Liver (tissue), 9 donors: ENCODE measurements around the gene LRRTM3. TPM values are rescaled to one million over a fixed set of nuclear protein-coding genes. Genes with fewer than 3 reads are reported as not detected.

Source experiments
- DNase-seq: peaks from one replicate; pipeline ENCODE4 v3.0.0-alpha.2; 2017; ENCODE audit warnings: low spot score
- H3K27ac ChIP-seq, 2 donors: one replicate each; pipeline ENCODE4 v1.7.0; 2013; ENCODE audit warnings: inconsistent platforms in 2 of 2, low read length in 2 of 2, control low read depth in 1 of 2, low read depth in 1 of 2, mild to moderate bottlenecking in 1 of 2
- H3K27me3 ChIP-seq, 4 donors: one replicate each; pipeline versions ENCODE4 v1.6.1 to v1.7.0; 2013; ENCODE audit warnings: low read length in 3 of 4, inconsistent platforms in 1 of 4, mild to moderate bottlenecking in 1 of 4, moderate library complexity in 1 of 4; ENCODE audit not compliant: control insufficient read depth in 4 of 4, insufficient read depth in 4 of 4
- H3K36me3 ChIP-seq, 4 donors: one replicate each; pipeline versions ENCODE4 v1.6.1 to v1.7.0; 2013; ENCODE audit warnings: low read length in 3 of 4, mild to moderate bottlenecking in 3 of 4, low read depth in 1 of 4, moderate library complexity in 1 of 4; ENCODE audit not compliant: control insufficient read depth in 4 of 4, insufficient read depth in 3 of 4
- H3K4me1 ChIP-seq, 4 donors: one replicate each; pipeline versions ENCODE4 v1.6.1 to v1.7.0; 2013; ENCODE audit warnings: low read length in 3 of 4, mild to moderate bottlenecking in 3 of 4, moderate library complexity in 1 of 4; ENCODE audit not compliant: control insufficient read depth in 4 of 4, insufficient read depth in 4 of 4
- H3K4me3 ChIP-seq, 3 donors: one replicate each; pipeline versions ENCODE4 v1.6.1 to v1.7.0; 2013; ENCODE audit warnings: low read length in 3 of 3, control low read depth in 1 of 3, low read depth in 1 of 3, mild to moderate bottlenecking in 1 of 3
- H3K9ac ChIP-seq, 2 donors: one replicate each; pipeline ENCODE4 v1.7.0; 2013; ENCODE audit warnings: low read length in 2 of 2, mild to moderate bottlenecking in 2 of 2, moderate library complexity in 2 of 2, control low read depth in 1 of 2, low read depth in 1 of 2
- H3K9me3 ChIP-seq, 4 donors: one replicate each; pipeline versions ENCODE4 v1.6.1 to v1.7.0; 2013; ENCODE audit warnings: low read length in 3 of 4; ENCODE audit not compliant: control insufficient read depth in 4 of 4
- ATF3 ChIP-seq: IDR thresholded peaks from 2 replicates; pipeline ENCODE4 v1.6.1; 2016; ENCODE audit warnings: antibody characterized with exemption
- CTCF ChIP-seq: fragments of 150-350 bp; IDR thresholded peaks from 2 replicates; pipeline ENCODE4 v1.5.1; 2017; ENCODE audit warnings: improper control_type of control experiment, low read depth, low read length; ENCODE audit not compliant: missing input control
- EGR1 ChIP-seq, 2 donors: IDR thresholded peaks; 2 replicates each; pipeline ENCODE4 v1.6.1; 2016 to 2018; ENCODE audit warnings: antibody characterized with exemption in 2 of 2, low read depth in 2 of 2
- FOXA1 ChIP-seq: IDR thresholded peaks from 2 replicates; pipeline ENCODE4 v1.6.1; 2016; ENCODE audit warnings: antibody characterized with exemption
- FOXA2 ChIP-seq: IDR thresholded peaks from 2 replicates; pipeline ENCODE4 v1.6.1; 2016; ENCODE audit warnings: antibody characterized with exemption
- GABPA ChIP-seq, 2 donors: IDR thresholded peaks in 1 of 2; conservative IDR thresholded peaks in 1 of 2; 2 replicates each; pipeline ENCODE4 v1.6.1; 2016; ENCODE audit warnings: antibody characterized with exemption in 2 of 2, mild to moderate bottlenecking in 1 of 2, moderate library complexity in 1 of 2
- HNF4A ChIP-seq, 2 donors: conservative IDR thresholded peaks; 2 replicates each; pipeline ENCODE4 v1.6.1; 2016; ENCODE audit warnings: antibody characterized with exemption in 2 of 2, mild to moderate bottlenecking in 2 of 2
- HNF4G ChIP-seq: IDR thresholded peaks from 2 replicates; pipeline ENCODE4 v1.6.1; 2016; ENCODE audit warnings: antibody characterized with exemption
- JUND ChIP-seq, 2 donors: IDR thresholded peaks; 2 replicates each; pipeline ENCODE4 v1.6.1; 2016; ENCODE audit warnings: antibody characterized with exemption in 2 of 2
- MAX ChIP-seq: IDR thresholded peaks from 2 replicates; pipeline ENCODE4 v1.6.1; 2016; ENCODE audit warnings: antibody characterized with exemption
- NR2F2 ChIP-seq: IDR thresholded peaks from 2 replicates; pipeline ENCODE4 v1.6.1; 2016; ENCODE audit warnings: antibody characterized with exemption
- RAD21 ChIP-seq, 2 donors: IDR thresholded peaks; 2 replicates each; pipeline ENCODE4 v1.6.1; 2016; ENCODE audit warnings: antibody characterized with exemption in 2 of 2, mild to moderate bottlenecking in 2 of 2
- REST ChIP-seq: IDR thresholded peaks from 2 replicates; pipeline ENCODE4 v1.6.1; 2016; ENCODE audit warnings: antibody characterized with exemption, mild to moderate bottlenecking
- RXRA ChIP-seq, 2 donors: IDR thresholded peaks; 2 replicates each; pipeline ENCODE4 v1.6.1; 2017 to 2018; ENCODE audit warnings: antibody characterized with exemption in 2 of 2, mild to moderate bottlenecking in 1 of 2
- SP1 ChIP-seq: IDR thresholded peaks from 2 replicates; pipeline ENCODE4 v1.6.1; 2018; ENCODE audit warnings: antibody characterized with exemption, mild to moderate bottlenecking
- TAF1 ChIP-seq: conservative IDR thresholded peaks from 2 replicates; pipeline ENCODE4 v1.6.1; 2016; ENCODE audit warnings: antibody characterized with exemption, mild to moderate bottlenecking
- YY1 ChIP-seq: IDR thresholded peaks from 2 replicates; pipeline ENCODE4 v1.6.1; 2016; ENCODE audit warnings: antibody characterized with exemption, mild to moderate bottlenecking
- ZBTB33 ChIP-seq: IDR thresholded peaks from 2 replicates; pipeline ENCODE4 v1.6.1; 2016; ENCODE audit warnings: antibody characterized with exemption
- WGBS: extraction: QIAGEN DNeasy Blood & Tissue Kit; methylation state at CpG from one replicate; pipeline ENCODE4 v1.1.7; 2013; 5-methylcytosine and 5-hydroxymethylcytosine counted together
- polyA plus RNA-seq, 2 donors: library from polyadenylated mRNA; stranded (reverse) in 1 of 2; unstranded in 1 of 2; fragments of 200-250 nt in 1 of 2; fragments of >200 nt in 1 of 2; fragmentation: Nextera tagmentation in 1 of 2; extraction: Ambion mirVana in 1 of 2; gene quantifications; one replicate each; pipeline versions ENCODE4 v1.2.1 to v1.2.3, GENCODE V29; 2013 to 2015
- total RNA-seq, 2 donors: library from RNA; depleted of rRNA; stranded (reverse); fragments of >200 nt; gene quantifications; one replicate each; pipeline ENCODE4 v1.2.3, GENCODE V29; 2014
- donor health status: healthy.
- donor health status: healthy.
- donor health status: healthy.
- donor health status: healthy.
- donor health status: healthy.

The LRRTM3 gene
- total and polyA plus RNA-seq, 4 donors: 0.67 TPM; not detected in 3

GRCh38 chr10:67087135-67087425 lies 161.2 kb downstream of the LRRTM3 start (continued):
- no peak for TF ChIP-seq CTCF
- TF ChIP-seq RAD21 (IDR thresholded peaks at IDR 0.05): peak; percentile 20 to 49
- no peak for TF ChIP-seq FOXA1
- peak in 1 of 2 donors; percentile 44 for TF ChIP-seq JUND (IDR thresholded peaks at IDR 0.05)

GRCh38 chr10:67088036-67088435 lies 162.2 kb downstream of the LRRTM3 start:
- TF ChIP-seq GABPA (IDR thresholded peaks at IDR 0.05 in 1 of 2, conservative IDR thresholded peaks at IDR 0.05 in 1 of 2) (no peak), NR2F2 (no peak), RXRA (IDR thresholded peaks at IDR 0.05) (no peak), MAX (no peak), REST (no peak), SP1 (no peak), ATF3 (no peak), HNF4A (conservative IDR thresholded peaks at IDR 0.05) (no peak), FOXA1 (no peak), ZBTB33 (no peak), FOXA2 (no peak), TAF1 (no peak), EGR1 (IDR thresholded peaks at IDR 0.05; ENCODE audit: low read depth in 2 of 2) (no peak), JUND (IDR thresholded peaks at IDR 0.05) (no peak), YY1 (no peak), RAD21 (IDR thresholded peaks at IDR 0.05) (no peak), HNF4G (no peak), CTCF (no peak)
- 78% methylated on average over 1 of the region's 1 CpG for WGBS
- Histone ChIP-seq H3K4me3 (no peak overlapping the region), H3K27ac (no peak overlapping the region), H3K4me1 (peaks cover 0 to 7% (median 3%) of the 10 kb centered on the region in 4 donors), H3K36me3 (no peaks in the 10 kb centered on the region), H3K9ac (no peak overlapping the region), H3K27me3 (no peaks in the 10 kb centered on the region), H3K9me3 (no peaks in the 10 kb centered on the region)
- DNase-seq: no peak
